Epithelial cell of esophagus (primary cell): ENCODE data around the gene TENM4.

Experiments used
- DNase-seq: peaks from one replicate; pipeline ENCODE4 v3.0.0; 2010; ENCODE audit warnings: low read depth
- H3K4me3 ChIP-seq: 2 replicates; pipeline ENCODE4 v1.5.1; 2011; ENCODE audit warnings: mild to moderate bottlenecking, low read length, control low read depth
- CTCF ChIP-seq: IDR thresholded peaks from 2 replicates; pipeline ENCODE4 v1.5.1; 2011; ENCODE audit warnings: low read depth, mild to moderate bottlenecking, low read length, control low read depth, inconsistent platforms; ENCODE audit not compliant: insufficient read depth; ENCODE audit errors: missing control alignments

The TENM4 gene

DNA sequence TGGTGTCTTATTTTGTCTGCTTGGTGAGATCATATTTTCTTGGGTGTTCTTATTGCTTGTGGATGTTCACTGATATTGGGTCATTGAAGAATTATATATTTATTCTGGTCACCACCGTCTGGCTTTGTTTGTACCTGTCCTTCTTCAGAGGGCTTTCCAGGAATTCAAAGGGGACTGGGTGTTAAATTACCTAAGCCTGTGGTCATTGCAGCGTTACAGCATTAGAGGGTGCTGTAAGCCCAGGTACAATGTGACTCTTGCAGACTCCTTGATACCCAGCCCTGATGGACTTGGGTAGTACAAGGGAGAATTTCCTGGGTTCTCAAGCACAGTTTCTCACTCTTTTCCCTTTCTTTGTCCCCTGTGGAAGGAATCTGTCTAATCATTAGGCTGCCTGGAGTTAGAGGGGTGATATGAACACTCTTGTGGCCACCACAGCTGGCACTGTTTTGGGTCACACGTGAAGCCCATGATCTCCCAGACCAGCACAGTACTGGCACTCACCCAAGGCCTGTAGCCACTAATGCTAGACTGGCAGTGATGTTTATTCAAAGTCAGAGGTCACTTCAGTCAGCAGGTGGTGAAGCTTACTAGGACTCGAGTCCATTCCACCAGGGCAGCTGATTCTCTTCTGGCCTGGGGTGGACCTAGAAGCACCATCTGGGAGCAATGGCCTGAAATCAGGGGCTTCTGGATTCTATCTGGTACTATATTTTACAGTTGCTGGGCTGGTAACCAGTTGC lies 810.1 kb downstream of the TENM4 start:
- no peak for TF ChIP-seq CTCF
- no peak for DNase-seq
- H3K4me3 ChIP-seq: no peak overlapping the region

DNA sequence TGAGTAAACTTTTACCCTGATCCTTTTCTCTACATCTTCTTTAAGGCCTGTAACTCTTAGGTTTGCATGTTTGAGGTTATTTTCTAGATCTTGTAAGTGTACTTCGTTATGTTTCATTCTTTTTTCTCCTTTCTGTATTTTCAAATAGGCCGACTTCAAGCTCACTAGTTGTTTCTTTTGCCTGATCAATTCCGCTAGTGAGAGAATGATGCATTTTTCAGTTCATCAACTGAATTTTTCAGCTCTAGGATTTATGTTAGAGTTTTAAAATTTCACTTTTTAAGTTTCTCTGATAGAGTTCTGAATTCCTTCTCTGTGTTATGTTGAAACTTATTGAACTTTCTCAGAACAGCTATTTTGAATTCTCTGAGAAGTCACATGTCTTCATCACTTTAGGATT lies 810.7 kb downstream of the TENM4 start:
- no peak for TF ChIP-seq CTCF

GRCh38 chr11:78622666-78623065 lies 818.2 kb downstream of the TENM4 start:
- no peak overlapping the region for H3K4me3 ChIP-seq
- TF ChIP-seq CTCF: no peak
- DNase-seq: no peak

More for the DNA sequence above, 810.7 kb downstream of the TENM4 start:
- no peak overlapping the region for H3K4me3 ChIP-seq
- no peak for DNase-seq

DNA sequence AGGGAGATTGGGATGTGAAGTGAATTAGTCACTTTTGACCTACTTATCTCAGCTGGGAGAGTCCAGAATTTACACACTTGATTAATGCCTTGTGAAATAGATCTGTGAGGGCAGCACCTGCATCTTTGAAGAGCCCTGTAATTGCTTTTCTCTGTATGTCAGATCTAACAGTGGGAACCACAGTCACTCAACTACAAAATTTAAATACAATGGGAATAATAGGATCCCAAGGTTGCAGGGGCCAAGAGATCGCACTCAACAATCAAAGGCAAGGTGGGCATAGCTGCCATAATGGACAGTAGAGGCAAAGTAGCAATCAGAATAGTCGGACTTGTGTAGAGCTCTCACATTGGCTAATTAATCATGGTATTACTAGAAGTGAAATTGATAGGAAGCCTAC lies 820.7 kb downstream of the TENM4 start:
- TF ChIP-seq CTCF: no peak

DNA sequence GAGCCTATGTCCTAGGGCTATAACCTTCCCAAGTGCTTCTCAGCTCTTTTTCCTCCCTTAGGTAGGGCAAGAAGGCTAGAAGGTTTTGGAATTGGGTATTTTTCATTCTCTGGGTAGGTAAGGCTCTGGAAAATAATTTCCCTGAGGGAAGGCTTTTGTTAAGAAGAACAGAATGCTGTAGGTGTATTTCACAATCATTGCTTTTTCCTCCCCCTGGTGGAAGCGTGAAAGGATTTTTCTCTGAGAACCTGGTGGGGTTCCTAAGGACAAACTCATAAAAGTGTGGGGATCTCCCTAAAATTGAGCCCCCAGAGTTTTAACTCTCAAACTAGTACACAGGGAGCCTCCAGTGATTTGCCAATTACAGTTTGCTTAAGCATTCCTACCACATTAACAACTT lies 825.1 kb downstream of the TENM4 start:
- peak; percentile 15 for DNase-seq
- TF ChIP-seq CTCF: peak; percentile 27
- H3K4me3 ChIP-seq: no peak overlapping the region

More for the DNA sequence above, 820.7 kb downstream of the TENM4 start:
- H3K4me3 ChIP-seq: no peak overlapping the region
- DNase-seq: no peak

GRCh38 chr11:78613378-78613813 lies 827.4 kb downstream of the TENM4 start:
- no peak for DNase-seq
- no peak overlapping the region for H3K4me3 ChIP-seq
- TF ChIP-seq CTCF: no peak
